ENCODE measurements around the gene MVB12B.
"Not testable (repeated sequence)": the region's sequence is repeated elsewhere in the genome, so short reads cannot be mapped to it uniquely, and the experiment has no call there.

The MVB12B gene

GRCh38 chr9:126536841-126537465 lies 210.3 kb downstream of the MVB12B start:
- DNase-seq (ENCODE audit: low read depth in 1 of 2, low spot score in 1 of 2): no peak
- Histone ChIP-seq H3K4me3 (replicated peaks; ENCODE audit: insufficient read depth, low read length) (no peak overlapping the region), H3K27ac (replicated peaks) (no peak overlapping the region), H3K27me3 (ENCODE audit: insufficient read depth, poor library complexity, severe bottlenecking) (no peaks in the 10 kb centered on the region)
- no peak for TF ChIP-seq REST (IDR thresholded peaks at IDR 0.05; ENCODE audit: insufficient replicate concordance, low read depth)
- no peak for TF ChIP-seq POLR2AphosphoS5 (IDR thresholded peaks at IDR 0.05; ENCODE audit: low read depth)
- no peak for TF ChIP-seq SPI1 (IDR thresholded peaks at IDR 0.05; ENCODE audit: borderline replicate concordance, low read depth)
- TF ChIP-seq GABPA (IDR thresholded peaks at IDR 0.05; ENCODE audit: low read depth): no peak
- TF ChIP-seq CTCF (IDR thresholded peaks at IDR 0.05; ENCODE audit: insufficient read depth, low read length): no peak

- H3K4me3 ChIP-seq (replicated peaks; ENCODE audit: insufficient read depth, low read length): no peak overlapping the region
- no peak for TF ChIP-seq SPI1 (IDR thresholded peaks at IDR 0.05; ENCODE audit: borderline replicate concordance, low read depth)
- no peak for TF ChIP-seq POLR2AphosphoS5 (IDR thresholded peaks at IDR 0.05; ENCODE audit: low read depth)
- no peak for TF ChIP-seq CTCF (IDR thresholded peaks at IDR 0.05; ENCODE audit: insufficient read depth, low read length)
- TF ChIP-seq GABPA (IDR thresholded peaks at IDR 0.05; ENCODE audit: low read depth): no peak
- no peak for TF ChIP-seq REST (IDR thresholded peaks at IDR 0.05; ENCODE audit: insufficient replicate concordance, low read depth)
- no peak for DNase-seq (ENCODE audit: low read depth in 1 of 2, low spot score in 1 of 2)
- no peaks in the 10 kb centered on the region for H3K27me3 ChIP-seq (ENCODE audit: insufficient read depth, poor library complexity, severe bottlenecking)
- no peak overlapping the region for H3K27ac ChIP-seq (replicated peaks)
These were observed 211.9 kb downstream of the MVB12B start for GRCh38 chr9:126538550-126538949.

GRCh38 chr9:126540398-126540797 lies 213.8 kb downstream of the MVB12B start:
- not testable (repeated sequence) for H3K4me3 ChIP-seq (replicated peaks; ENCODE audit: insufficient read depth, low read length); H3K27ac ChIP-seq (replicated peaks); H3K27me3 ChIP-seq (ENCODE audit: insufficient read depth, poor library complexity, severe bottlenecking); DNase-seq (ENCODE audit: low read depth in 1 of 2, low spot score in 1 of 2)

- TF ChIP-seq GABPA (IDR thresholded peaks at IDR 0.05; ENCODE audit: low read depth) (no peak), SPI1 (IDR thresholded peaks at IDR 0.05; ENCODE audit: borderline replicate concordance, low read depth) (no peak), POLR2AphosphoS5 (IDR thresholded peaks at IDR 0.05; ENCODE audit: low read depth) (no peak), CTCF (IDR thresholded peaks at IDR 0.05; ENCODE audit: insufficient read depth, low read length) (no peak), REST (IDR thresholded peaks at IDR 0.05; ENCODE audit: insufficient replicate concordance, low read depth) (no peak)
- no peak for DNase-seq (ENCODE audit: low read depth in 1 of 2, low spot score in 1 of 2)
- Histone ChIP-seq H3K27me3 (ENCODE audit: insufficient read depth, poor library complexity, severe bottlenecking) (no peaks in the 10 kb centered on the region), H3K27ac (replicated peaks) (no peak overlapping the region), H3K4me3 (replicated peaks; ENCODE audit: insufficient read depth, low read length) (no peak overlapping the region)
These were observed 216.9 kb downstream of the MVB12B start for GRCh38 chr9:126543490-126543889.
